ENCODE measurements around the gene POC1A. TPM values are rescaled to one million over a fixed set of nuclear protein-coding genes. Genes with fewer than 3 reads are reported as not detected.

Gene POC1A
- total RNA-seq, 1 donor from 2014 or later: 2.4 TPM

GRCh38 chr3:52062505-52062904 lies 91.7 kb downstream of the POC1A start:
- DNase-seq: no peak
- TF ChIP-seq CTCF (IDR thresholded peaks at IDR 0.05): no peak
- CTCF ChIA-PET: interaction anchor here (1.6 kb wide), 1 partner anchor 9 kb away, joined by 3 read pairs; no protein-coding TSS in a partner anchor

GRCh38 chr3:52061121-52061910 lies 92.9 kb downstream of the POC1A start:
- ChIA-PET POLR2A (no interaction called here), CTCF (interaction anchor here (1.6 kb wide), 1 partner anchor 8 kb away, joined by 3 read pairs; no protein-coding TSS in a partner anchor)
- Mint-ChIP-seq H3K36me3 (ENCODE audit: low read depth) (peaks cover 2% of the 10 kb centered on the region), H3K4me3 (no peak overlapping the region), H3K4me1 (peaks cover 26% of the 10 kb centered on the region), H3K27ac (peak overlapping the region; percentile 53), H3K27me3 (no peaks in the 10 kb centered on the region), H3K9me3 (no peaks in the 10 kb centered on the region)
- DNase-seq (no peak), ATAC-seq (ENCODE audit: low read depth) (no peak)
- no peak for TF ChIP-seq CTCF (IDR thresholded peaks at IDR 0.05)
- intact Hi-C loops (cut with micrococcal nuclease): no loop called here

More at GRCh38 chr3:52062505-52062904, 91.7 kb downstream of the POC1A start:
- ATAC-seq (ENCODE audit: low read depth): peak; percentile 21
- intact Hi-C loops (cut with micrococcal nuclease): no loop called here
- no peak overlapping the region for H3K4me3 Mint-ChIP-seq
- no peaks in the 10 kb centered on the region for H3K9me3 Mint-ChIP-seq
- no peaks in the 10 kb centered on the region for H3K36me3 Mint-ChIP-seq (ENCODE audit: low read depth)
- H3K27me3 Mint-ChIP-seq: no peaks in the 10 kb centered on the region
- POLR2A ChIA-PET: no interaction called here
- H3K27ac Mint-ChIP-seq: peak overlapping the region; percentile 53
- peaks cover 22% of the 10 kb centered on the region for H3K4me1 Mint-ChIP-seq

GRCh38 chr3:52059781-52060180 lies 94.4 kb downstream of the POC1A start:
- Mint-ChIP-seq H3K4me1 (peaks cover 32% of the 10 kb centered on the region), H3K27ac (no peak overlapping the region), H3K9me3 (no peaks in the 10 kb centered on the region), H3K27me3 (no peaks in the 10 kb centered on the region), H3K36me3 (ENCODE audit: low read depth) (peaks cover 2% of the 10 kb centered on the region), H3K4me3 (no peak overlapping the region)
- no peak for DNase-seq
- no peak for ATAC-seq (ENCODE audit: low read depth)
- POLR2A ChIA-PET: no interaction called here
- CTCF ChIA-PET: no interaction called here
- intact Hi-C loops (cut with micrococcal nuclease): loop anchor here (5.0 to 10.0 kb wide), 3 partner anchors 255 to 1705 kb away; partner anchors contain the start of genes CYB561D2, DNAH1, NPRL2 and TMEM115
- no peak for TF ChIP-seq CTCF (IDR thresholded peaks at IDR 0.05)

GRCh38 chr3:52057812-52058495 lies 96.3 kb downstream of the POC1A start:
- H3K9me3 Mint-ChIP-seq: no peaks in the 10 kb centered on the region
- peaks cover 2% of the 10 kb centered on the region for H3K36me3 Mint-ChIP-seq (ENCODE audit: low read depth)
- H3K4me3 Mint-ChIP-seq: peak overlapping the region; percentile 88
- no peak for TF ChIP-seq CTCF (IDR thresholded peaks at IDR 0.05)
- H3K27me3 Mint-ChIP-seq: no peaks in the 10 kb centered on the region
- ChIA-PET CTCF (interaction anchor here (1.1 to 1.4 kb wide), 2 partner anchors 22 to 62 kb away, joined by 3 read pairs; partner anchors contain the start of gene RPL29), POLR2A (interaction anchor here (0.6 to 2.7 kb wide), 8 partner anchors 60 to 478 kb away, joined by 3 to 22 read pairs (median 6); partner anchors contain the start of genes ACY1, RPL29, TLR9 and UQCC5)
- DNase-seq (no peak), ATAC-seq (ENCODE audit: low read depth) (no peak)
- intact Hi-C loops (cut with micrococcal nuclease): loop anchor here (1.0 to 10.0 kb wide), 14 partner anchors 57 to 1703 kb away; partner anchors contain the start of genes ABHD14A, ABHD14B, ACY1 and ALAS1
- peaks cover 48% of the 10 kb centered on the region for H3K4me1 Mint-ChIP-seq
- no peak overlapping the region for H3K27ac Mint-ChIP-seq

Data from activated B cell treated with CpG ODN at 0.5 μM for 24 hours (primary cell).